GM08714 (cell line): ENCODE results near the gene HOXB3.

Experiments
- H3K4me3 ChIP-seq: fragments of 200-500 bp; sonication (Bioruptor generic); 2 replicates; pipeline ENCODE4 v1.5.1; 2014; ENCODE audit warnings: mild to moderate bottlenecking, low read length, inconsistent platforms
- ZNF274 ChIP-seq: IDR thresholded peaks from 2 replicates; pipeline ENCODE4 v1.6.1; 2012; ENCODE audit warnings: mild to moderate bottlenecking, low read depth, low read length

The HOXB3 gene

DNA sequence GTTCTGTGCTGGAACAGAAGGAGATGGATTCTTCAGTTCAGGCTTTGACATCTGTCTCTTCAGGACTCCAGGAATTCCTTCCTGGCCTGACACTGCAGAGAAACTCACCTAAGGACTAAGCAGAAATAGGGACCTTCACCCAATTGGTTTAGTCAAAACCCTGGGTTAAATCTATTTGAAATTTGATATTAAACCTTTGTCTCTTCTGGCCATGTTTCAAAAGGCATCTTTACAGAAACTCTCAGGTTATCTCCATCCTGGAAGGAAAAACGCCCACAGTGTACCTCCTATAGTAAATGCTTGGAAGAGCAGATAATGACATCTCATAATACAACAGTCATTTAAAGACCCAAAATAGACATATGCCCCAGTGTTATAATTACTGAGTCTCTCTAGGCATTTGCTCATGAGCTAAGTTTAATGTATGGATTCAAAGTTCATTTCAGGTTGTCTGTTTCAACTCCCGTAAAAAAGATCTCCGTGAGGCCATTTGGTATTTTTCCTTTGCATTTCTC lies 6.3 kb downstream of the HOXB3 start:
- no peak for TF ChIP-seq ZNF274
- no peak overlapping the region for H3K4me3 ChIP-seq

- peak overlapping the region; percentile 44; the same call in 1 of the 2 replicates for H3K4me3 ChIP-seq
- no peak for TF ChIP-seq ZNF274
Observed at GRCh38 chr17:48582750-48583069, 7.3 kb downstream of the HOXB3 start.

- H3K4me3 ChIP-seq, result peak overlapping the region; percentile 79; the same call in 1 of the 2 replicates
- TF ChIP-seq ZNF274, result no peak
Observed at GRCh38 chr17:48579760-48580554, 10.1 kb downstream of the HOXB3 start.

GRCh38 chr17:48579471-48579759 lies 10.6 kb downstream of the HOXB3 start:
- no peak for TF ChIP-seq ZNF274
- peak overlapping the region; percentile 79; the same call in 1 of the 2 replicates for H3K4me3 ChIP-seq

- no peak for TF ChIP-seq ZNF274
- H3K4me3 ChIP-seq, result peak overlapping the region; percentile 79
Observed at GRCh38 chr17:48578616-48579470, 11.2 kb downstream of the HOXB3 start.

DNA sequence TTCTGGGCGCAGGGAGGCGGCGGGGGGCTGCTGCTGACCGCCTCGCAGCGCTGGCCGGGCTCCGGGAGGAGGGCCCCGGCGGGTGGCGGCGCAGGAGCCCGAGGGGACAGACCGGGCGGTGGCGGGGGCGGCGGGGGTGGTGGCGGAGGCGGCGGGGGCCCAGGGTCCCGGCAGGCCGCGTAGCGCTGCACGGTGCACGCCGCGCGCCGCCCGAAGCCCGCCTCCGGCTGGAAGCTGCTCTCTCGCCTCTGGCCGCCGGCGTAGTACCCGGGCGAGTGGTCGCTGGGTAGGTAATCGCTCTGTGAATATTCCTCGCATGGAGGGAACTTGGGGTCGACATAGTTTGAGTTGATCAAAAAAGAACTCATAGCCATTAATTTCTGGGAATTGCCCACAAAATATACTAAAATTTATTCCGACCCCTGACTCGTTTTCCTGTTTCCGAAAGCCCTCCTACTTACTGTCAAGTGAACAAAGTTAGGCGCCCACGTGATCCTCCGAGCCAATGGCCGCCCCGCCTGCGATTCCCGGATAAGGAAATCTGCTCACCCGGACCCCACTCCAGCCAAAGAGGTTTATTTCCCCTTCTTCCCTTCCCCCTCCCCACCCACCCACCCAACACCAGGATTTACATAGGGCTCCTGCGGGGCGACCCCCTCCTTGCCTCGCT lies 12.0 kb downstream of the HOXB3 start, which contains the start of gene HOXB4:
Gene HOXB4, minus strand, starts transcription at position 405 of the 670 bp plus-strand sequence. Its CDS starts 31 bp downstream, at position 374.
- peak within 1 kb of the TSS; percentile 79 for H3K4me3 ChIP-seq
- no peak for TF ChIP-seq ZNF274

GRCh38 chr17:48577330-48577945 lies 12.6 kb downstream of the HOXB3 start:
- peak overlapping the region; percentile 79 for H3K4me3 ChIP-seq
- no peak for TF ChIP-seq ZNF274

DNA sequence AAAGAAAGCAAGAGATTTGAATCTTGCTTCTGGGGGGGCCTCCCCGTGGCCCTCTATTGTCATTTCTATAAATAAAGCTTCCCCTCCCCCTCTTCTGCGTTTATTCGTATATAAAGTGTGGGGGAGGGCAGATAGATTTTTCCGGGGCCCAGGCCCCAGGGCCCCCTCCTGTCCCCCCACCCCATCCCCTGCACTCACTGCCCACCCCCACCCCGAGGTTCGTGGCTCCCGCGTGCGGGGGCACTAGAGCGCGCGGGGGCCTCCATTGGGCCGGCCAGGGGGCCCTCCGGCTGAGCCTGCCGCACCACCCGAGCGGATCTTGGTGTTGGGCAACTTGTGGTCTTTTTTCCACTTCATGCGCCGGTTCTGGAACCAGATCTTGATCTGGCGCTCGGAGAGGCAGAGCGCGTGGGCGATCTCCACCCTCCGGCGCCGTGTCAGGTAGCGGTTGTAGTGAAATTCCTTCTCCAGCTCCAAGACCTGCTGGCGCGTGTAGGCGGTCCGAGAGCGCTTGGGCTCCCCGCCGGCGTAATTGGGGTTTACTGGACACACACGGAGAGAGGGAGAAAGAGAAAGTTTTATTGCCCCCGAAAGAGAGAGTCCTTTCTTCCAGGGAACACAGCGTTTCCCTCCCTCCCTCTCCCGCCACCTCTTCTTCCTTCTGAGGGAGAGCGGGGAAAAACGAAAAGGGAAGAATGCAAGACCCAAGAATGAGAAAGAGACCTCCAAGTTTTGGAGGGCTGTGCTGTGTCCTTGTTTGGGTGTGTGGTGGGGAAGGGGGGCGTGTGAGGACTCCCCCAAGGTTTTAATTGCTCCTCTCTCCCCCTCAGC lies 13.3 kb downstream of the HOXB3 start:
- no peak for TF ChIP-seq ZNF274
- H3K4me3 ChIP-seq, result peak overlapping the region; percentile 79

DNA sequence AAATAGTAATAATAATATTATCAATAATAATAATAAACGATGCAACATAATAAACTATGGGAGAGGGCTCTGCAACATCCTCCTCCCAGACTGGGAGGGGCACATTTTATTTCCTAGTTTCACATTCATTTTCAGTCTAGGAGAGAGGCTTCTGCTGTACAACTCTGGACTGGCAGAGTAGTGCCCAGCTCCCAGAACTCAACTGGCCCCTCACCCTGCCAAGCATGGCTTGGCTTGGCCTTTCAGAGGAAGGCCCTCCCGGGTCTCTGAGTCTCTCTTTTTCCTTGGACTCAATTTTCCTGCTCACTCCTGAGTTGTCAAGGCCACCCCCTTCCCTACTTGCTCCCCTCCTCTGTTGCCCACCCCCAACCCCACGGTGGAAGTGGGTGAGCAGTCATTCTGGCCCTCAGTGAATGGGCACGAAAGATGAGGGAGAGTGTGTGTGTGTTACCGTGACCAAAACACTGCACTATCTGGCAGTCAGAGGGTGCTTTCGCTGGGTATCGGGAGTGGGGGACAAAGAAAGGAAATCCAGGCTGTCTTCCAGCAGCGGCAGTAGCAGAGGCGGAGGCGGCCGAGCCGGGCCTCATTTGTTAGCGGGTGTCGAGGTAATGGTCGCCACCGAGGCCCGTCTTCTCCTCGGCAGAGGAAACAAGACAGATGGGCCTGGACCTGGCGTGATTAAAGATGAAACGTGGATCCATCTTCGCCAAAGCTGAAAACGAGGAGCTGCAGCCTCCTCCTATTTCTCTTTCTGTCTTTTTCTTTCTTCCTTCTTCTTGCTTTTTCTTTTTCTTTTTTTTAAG lies 14.2 kb downstream of the HOXB3 start:
- H3K4me3 ChIP-seq, result no peak overlapping the region; the same call in 1 of the 2 replicates
- TF ChIP-seq ZNF274, result no peak

DNA sequence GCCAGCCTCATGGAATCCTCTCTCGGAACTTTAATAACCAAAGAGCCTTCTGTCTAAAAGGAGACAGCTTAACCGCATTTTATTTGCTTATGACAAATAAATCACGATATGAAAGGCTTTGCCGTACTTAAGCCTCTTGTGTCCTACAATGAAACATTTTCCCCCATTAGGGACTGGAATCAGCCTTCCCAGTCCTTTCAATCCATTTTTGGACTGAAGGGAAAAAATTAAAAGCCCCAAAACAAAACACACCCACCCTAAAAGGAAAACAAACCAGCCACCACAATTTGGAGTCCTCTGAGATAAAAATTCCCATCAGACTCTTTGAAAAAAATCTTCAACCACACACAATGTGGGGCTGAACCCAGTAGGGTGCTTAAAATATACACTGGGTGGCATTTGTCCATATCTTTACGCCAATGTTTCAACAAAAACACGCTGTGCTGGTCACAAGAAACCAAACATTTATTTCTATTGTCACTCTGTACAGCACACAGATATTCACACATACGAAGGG lies 14.9 kb downstream of the HOXB3 start:
- H3K4me3 ChIP-seq, result no peak overlapping the region
- TF ChIP-seq ZNF274, result no peak

- H3K4me3 ChIP-seq, result no peak overlapping the region
- TF ChIP-seq ZNF274, result no peak
Observed at GRCh38 chr17:48574505-48575065, 15.5 kb downstream of the HOXB3 start.

GRCh38 chr17:48571826-48572417 lies 18.1 kb downstream of the HOXB3 start:
- no peak for TF ChIP-seq ZNF274
- H3K4me3 ChIP-seq, result no peak overlapping the region
